Measurements from ENCODE around the gene VSX2.

Gene VSX2

DNA sequence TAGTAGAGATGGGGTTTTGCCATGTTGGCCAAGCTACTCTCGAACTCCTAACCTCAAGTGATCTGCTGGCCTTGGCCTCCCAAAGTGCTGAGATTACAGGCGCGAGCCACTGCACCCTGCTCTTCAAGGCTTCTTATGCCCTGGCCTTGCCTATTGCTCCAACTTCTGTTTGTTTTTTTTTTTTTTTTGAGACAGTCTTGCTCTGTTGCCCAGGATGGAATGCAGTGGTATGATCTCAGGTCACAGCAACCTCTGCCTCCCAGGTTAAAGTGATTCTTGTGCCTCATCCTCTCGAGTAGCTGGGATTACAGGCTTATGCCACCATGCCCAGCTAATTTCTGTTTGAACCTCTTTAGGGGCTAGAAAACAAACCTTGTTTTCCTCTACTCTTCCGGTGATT is 69.4 kb downstream of the VSX2 start:
- Histone ChIP-seq H3K36me3 (ENCODE audit: control insufficient read depth, insufficient read depth, low read length) (no peaks in the 10 kb centered on the region), H3K9ac (ENCODE audit: low read depth, low read length) (no peak overlapping the region), H3K27me3 (ENCODE audit: control insufficient read depth, insufficient read depth, low read length) (no peaks in the 10 kb centered on the region), H3K9me3 (ENCODE audit: control insufficient read depth, insufficient read depth, low read length) (no peaks in the 10 kb centered on the region), H3K4me3 (ENCODE audit: low read depth, low read length) (no peak overlapping the region), H3K27ac (ENCODE audit: low read depth, low read length) (no peak overlapping the region), H3K4me1 (ENCODE audit: control insufficient read depth, insufficient read depth, low read length) (no peaks in the 10 kb centered on the region)

DNA sequence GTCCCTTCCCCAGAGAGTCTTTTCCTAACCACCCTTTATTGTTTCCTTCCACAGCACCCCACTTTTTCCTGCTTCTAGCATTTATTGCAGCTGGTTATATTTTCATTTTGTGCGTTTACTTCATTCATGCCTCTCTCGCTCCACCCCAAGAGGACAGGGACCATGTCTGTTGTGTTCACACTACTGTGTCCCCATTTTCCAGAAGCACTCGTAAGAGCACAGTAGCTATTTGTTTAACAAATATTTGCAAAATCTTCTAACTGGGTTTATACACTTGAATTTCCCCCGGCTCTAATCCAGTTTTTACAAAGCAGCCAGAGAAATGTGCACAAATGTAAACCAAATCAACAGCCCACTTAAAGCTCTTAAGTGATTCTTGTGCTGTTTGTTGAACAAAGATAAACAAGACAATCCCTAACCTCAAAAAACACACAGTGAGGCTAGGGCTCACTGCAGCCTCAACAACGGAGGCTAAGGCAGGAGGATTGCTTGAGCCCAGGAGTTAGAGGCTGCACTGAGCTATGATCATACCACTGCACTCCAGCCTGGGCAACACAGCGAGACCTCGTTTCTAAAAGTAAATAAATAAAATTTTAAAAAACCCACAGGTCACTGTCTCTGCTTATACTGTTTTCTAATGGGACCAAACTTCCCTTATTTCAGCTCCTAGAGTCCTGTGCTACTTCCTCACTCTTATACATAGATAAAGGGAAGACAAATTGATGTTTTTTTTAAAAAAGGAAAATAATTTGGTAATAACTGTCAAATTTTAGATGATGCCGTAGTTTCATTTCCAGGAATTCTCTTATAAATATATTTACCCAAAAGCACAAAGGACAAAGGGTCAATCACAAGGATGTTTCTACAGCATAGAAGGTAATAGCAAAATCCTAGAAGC is 70.1 kb downstream of the VSX2 start:
- no peak overlapping the region for H3K4me3 ChIP-seq (ENCODE audit: low read depth, low read length)
- no peaks in the 10 kb centered on the region for H3K36me3 ChIP-seq (ENCODE audit: control insufficient read depth, insufficient read depth, low read length)
- H3K27me3 ChIP-seq (ENCODE audit: control insufficient read depth, insufficient read depth, low read length), result no peaks in the 10 kb centered on the region
- no peaks in the 10 kb centered on the region for H3K4me1 ChIP-seq (ENCODE audit: control insufficient read depth, insufficient read depth, low read length)
- H3K27ac ChIP-seq (ENCODE audit: low read depth, low read length), result no peak overlapping the region
- no peak overlapping the region for H3K9ac ChIP-seq (ENCODE audit: low read depth, low read length)
- H3K9me3 ChIP-seq (ENCODE audit: control insufficient read depth, insufficient read depth, low read length), result no peaks in the 10 kb centered on the region

- Histone ChIP-seq H3K36me3 (ENCODE audit: control insufficient read depth, insufficient read depth, low read length) (no peaks in the 10 kb centered on the region), H3K9me3 (ENCODE audit: control insufficient read depth, insufficient read depth, low read length) (no peaks in the 10 kb centered on the region), H3K27ac (ENCODE audit: low read depth, low read length) (no peak overlapping the region), H3K9ac (ENCODE audit: low read depth, low read length) (no peak overlapping the region), H3K27me3 (ENCODE audit: control insufficient read depth, insufficient read depth, low read length) (no peaks in the 10 kb centered on the region), H3K4me3 (ENCODE audit: low read depth, low read length) (no peak overlapping the region), H3K4me1 (ENCODE audit: control insufficient read depth, insufficient read depth, low read length) (no peaks in the 10 kb centered on the region)
These were observed 72.9 kb downstream of the VSX2 start for GRCh38 chr14:74312161-74312560.
